PC-9 (cell line): ENCODE results near the gene SYT7. TPM values are rescaled to one million over a fixed set of nuclear protein-coding genes. Genes with fewer than 3 reads are reported as not detected.

ENCODE experiments used
- BruUV-seq: library from RNA; stranded (reverse); fragments of 400-500 nt; replicated peaks from 2 replicates; lab custom pipeline; 2021; lab: Mats Ljungman, UMichigan
- CTCF ChIA-PET: fragments of 300-600 bp; sonication (Branson Sonifier 250); formaldehyde crosslinking; loops from one replicate; lab custom pipeline; 2022; ENCODE audit warnings: antibody characterized with exemption; lab: Charles Lee
- POLR2A ChIA-PET: fragments of 300-600 bp; sonication (Branson Sonifier 250); formaldehyde crosslinking; loops from one replicate; lab custom pipeline; 2022; ENCODE audit warnings: antibody characterized with exemption; ENCODE audit not compliant: unreplicated experiment; lab: Charles Lee
- DNase-seq, 2 experiments: peaks; one replicate each; pipeline versions ENCODE4 v3.0.0 to v3.0.0-alpha.2; 2015 to 2022; ENCODE audit warnings: mixed read lengths in 1 of 2
- H2AFZ ChIP-seq: fragments of 200-600 bp; sonication (generic); 2 replicates; pipeline ENCODE4 v1.8.1; 2017; ENCODE audit warnings: antibody characterized with exemption
- H3F3A ChIP-seq: fragments of 200-600 bp; sonication (generic); 2 replicates; pipeline ENCODE4 v1.8.1; 2017; ENCODE audit warnings: antibody characterized with exemption, mild to moderate bottlenecking, low read depth; ENCODE audit not compliant: insufficient read depth
- H3K27ac ChIP-seq: fragments of 200-600 bp; sonication (generic); 2 replicates; pipeline ENCODE4 v1.6.1; 2016; ENCODE audit warnings: mixed run types
- H3K27me3 ChIP-seq: fragments of 200-600 bp; sonication (generic); 2 replicates; pipeline ENCODE4 v1.6.1; 2016; ENCODE audit warnings: low read depth, mixed run types; ENCODE audit not compliant: insufficient read depth
- H3K36me3 ChIP-seq: fragments of 200-600 bp; sonication (generic); 2 replicates; pipeline ENCODE4 v1.6.1; 2016; ENCODE audit warnings: low read depth, mixed run types
- H3K4me1 ChIP-seq: fragments of 200-600 bp; sonication (generic); replicated peaks from 2 replicates; pipeline ENCODE4 v1.6.1; 2016; ENCODE audit warnings: mixed run types; ENCODE audit not compliant: insufficient read depth
- H3K4me2 ChIP-seq: fragments of 200-600 bp; sonication (generic); 2 replicates; pipeline ENCODE4 v1.6.1; 2017; ENCODE audit warnings: mixed run types
- H3K4me3 ChIP-seq: fragments of 200-600 bp; sonication (generic); 2 replicates; pipeline ENCODE4 v1.6.1; 2016; ENCODE audit warnings: mixed run types
- H3K79me2 ChIP-seq: fragments of 200-600 bp; sonication (generic); 2 replicates; pipeline ENCODE4 v1.6.1; 2017; ENCODE audit warnings: low read depth, mixed run types
- H3K9me2 ChIP-seq: fragments of 200-600 bp; sonication (generic); 2 replicates; pipeline ENCODE4 v1.8.1; 2017; ENCODE audit warnings: mild to moderate bottlenecking; ENCODE audit not compliant: insufficient read depth
- H3K9me3 ChIP-seq: fragments of 200-600 bp; sonication (generic); 2 replicates; pipeline ENCODE4 v1.8.1; 2016; ENCODE audit warnings: low read depth; ENCODE audit not compliant: insufficient read depth
- H4K20me1 ChIP-seq: fragments of 200-600 bp; sonication (generic); 2 replicates; pipeline ENCODE4 v1.8.1; 2017; ENCODE audit not compliant: insufficient read depth
- EZH2 ChIP-seq: fragments of 200-600 bp; sonication (generic); IDR thresholded peaks from 2 replicates; pipeline ENCODE4 v1.8.0; 2017; ENCODE audit warnings: antibody characterized with exemption, low read depth
- intact Hi-C: fragments of 100-400 bp; cut with micrococcal nuclease; formaldehyde crosslinking; loops from one replicate; pipeline ENCODE4 v1.10.0; 2022; ENCODE audit not compliant: unreplicated experiment
- total RNA-seq: library from RNA; stranded (reverse); gene quantifications from 2 replicates; pipeline ENCODE4 v1.2.3, GENCODE V29; 2021
- TF ChIP-seq, protein P1 (sequence below): fragments of 200-600 bp; sonication (generic); conservative IDR thresholded peaks from 2 replicates; pipeline ENCODE4 v1.6.1; 2017; ENCODE audit warnings: mixed run types, antibody characterized with exemption, mild to moderate bottlenecking, moderate library complexity

The SYT7 gene
- total RNA-seq, 1 experiment from 2014 or later, result 4.0 TPM

- Histone ChIP-seq H4K20me1 (no peaks in the 10 kb centered on the region), H3K36me3 (no peaks in the 10 kb centered on the region), H3K4me2 (no peak overlapping the region), H3K27me3 (peaks cover 28% of the 10 kb centered on the region), H3F3A (peaks cover 18% of the 10 kb centered on the region), H3K9me2 (no peaks in the 10 kb centered on the region), H3K4me3 (no peak overlapping the region), H3K79me2 (no peaks in the 10 kb centered on the region), H3K27ac (no peak overlapping the region), H3K4me1 (peaks cover 34% of the 10 kb centered on the region), H2AFZ (no peak overlapping the region), H3K9me3 (no peaks in the 10 kb centered on the region)
- no peak for DNase-seq
- POLR2A ChIA-PET, result interaction anchor here (0.7 kb wide), 1 partner anchor 82 kb away, joined by 5 read pairs; no protein-coding TSS in a partner anchor
- no TSS peak for BruUV-seq
- CTCF ChIA-PET, result no interaction called here
- TF ChIP-seq EZH2, result no peak
- TF ChIP-seq, protein P1, sequence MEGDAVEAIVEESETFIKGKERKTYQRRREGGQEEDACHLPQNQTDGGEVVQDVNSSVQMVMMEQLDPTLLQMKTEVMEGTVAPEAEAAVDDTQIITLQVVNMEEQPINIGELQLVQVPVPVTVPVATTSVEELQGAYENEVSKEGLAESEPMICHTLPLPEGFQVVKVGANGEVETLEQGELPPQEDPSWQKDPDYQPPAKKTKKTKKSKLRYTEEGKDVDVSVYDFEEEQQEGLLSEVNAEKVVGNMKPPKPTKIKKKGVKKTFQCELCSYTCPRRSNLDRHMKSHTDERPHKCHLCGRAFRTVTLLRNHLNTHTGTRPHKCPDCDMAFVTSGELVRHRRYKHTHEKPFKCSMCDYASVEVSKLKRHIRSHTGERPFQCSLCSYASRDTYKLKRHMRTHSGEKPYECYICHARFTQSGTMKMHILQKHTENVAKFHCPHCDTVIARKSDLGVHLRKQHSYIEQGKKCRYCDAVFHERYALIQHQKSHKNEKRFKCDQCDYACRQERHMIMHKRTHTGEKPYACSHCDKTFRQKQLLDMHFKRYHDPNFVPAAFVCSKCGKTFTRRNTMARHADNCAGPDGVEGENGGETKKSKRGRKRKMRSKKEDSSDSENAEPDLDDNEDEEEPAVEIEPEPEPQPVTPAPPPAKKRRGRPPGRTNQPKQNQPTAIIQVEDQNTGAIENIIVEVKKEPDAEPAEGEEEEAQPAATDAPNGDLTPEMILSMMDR, result no peak
- intact Hi-C loops, result loop anchor here (10.0 kb wide), 1 partner anchor 176 kb away; the partner anchor contains the start of genes DDB1 and TKFC
These were observed 69.9 kb downstream of the SYT7 start for GRCh38 chr11:61510974-61511373.

- H3K4me1 ChIP-seq, result peaks cover 40% of the 10 kb centered on the region
- no peak for DNase-seq
- peaks cover 28% of the 10 kb centered on the region for H3K27me3 ChIP-seq
- no peak overlapping the region for H2AFZ ChIP-seq
- intact Hi-C loops, result loop anchor here (10.0 kb wide), 1 partner anchor 176 kb away; the partner anchor contains the start of genes DDB1 and TKFC
- no peak overlapping the region for H3K4me2 ChIP-seq
- TF ChIP-seq, protein P1, result no peak
- no peak for TF ChIP-seq EZH2
- no peak overlapping the region for H3K27ac ChIP-seq
- no peaks in the 10 kb centered on the region for H3K9me2 ChIP-seq
- H3F3A ChIP-seq, result peaks cover 19% of the 10 kb centered on the region
- no peaks in the 10 kb centered on the region for H3K36me3 ChIP-seq
- POLR2A ChIA-PET, result interaction anchor here (0.6 kb wide), 1 partner anchor 20 kb away, joined by 3 read pairs; no protein-coding TSS in a partner anchor
- no peak overlapping the region for H3K4me3 ChIP-seq
- no peaks in the 10 kb centered on the region for H3K9me3 ChIP-seq
- no peaks in the 10 kb centered on the region for H4K20me1 ChIP-seq
- no TSS peak for BruUV-seq
- H3K79me2 ChIP-seq, result no peaks in the 10 kb centered on the region
- CTCF ChIA-PET, result no interaction called here
These were observed 70.5 kb downstream of the SYT7 start for GRCh38 chr11:61510166-61510919.

GRCh38 chr11:61509043-61510029 lies 71.5 kb downstream of the SYT7 start:
- Histone ChIP-seq H3K79me2 (no peaks in the 10 kb centered on the region), H3K4me3 (peak overlapping the region; percentile 48; the same call in 1 of the 2 replicates), H2AFZ (peak overlapping the region; percentile 76), H3K4me2 (peak overlapping the region; percentile 78), H3K27ac (no peak overlapping the region), H3K9me2 (no peaks in the 10 kb centered on the region), H3K4me1 (peaks cover 43% of the 10 kb centered on the region), H4K20me1 (no peaks in the 10 kb centered on the region), H3K36me3 (no peaks in the 10 kb centered on the region), H3F3A (peaks cover 17% of the 10 kb centered on the region; the same call in 1 of the 2 replicates), H3K27me3 (peaks cover 28% of the 10 kb centered on the region), H3K9me3 (no peaks in the 10 kb centered on the region)
- intact Hi-C loops, result loop anchor here (1.0 to 10.0 kb wide), 2 partner anchors 21 to 175 kb away; partner anchors contain the start of genes DDB1 and TKFC
- peak; percentile 73 to 83 for DNase-seq
- CTCF ChIA-PET, result interaction anchor here (0.7 kb wide), 1 partner anchor 72 kb away, joined by 3 read pairs; the partner anchor contains the start of gene SYT7
- no TSS peak for BruUV-seq
- TF ChIP-seq, protein P1, result peak; percentile 57
- TF ChIP-seq EZH2, result peak; percentile 93
- POLR2A ChIA-PET, result no interaction called here
